HEK293 (cell line): ENCODE results near the gene DNMT3A.

Source experiments
- CTCF ChIA-PET: fragments of 350-600 bp; formaldehyde crosslinking; extraction: SDS; loops from one replicate; lab custom pipeline; 2021; ENCODE audit warnings: antibody characterized with exemption; lab: Yijun Ruan, JAX
- POLR2A ChIA-PET: fragments of 300-600 bp; formaldehyde crosslinking; extraction: SDS; loops from one replicate; lab custom pipeline; 2020; ENCODE audit warnings: antibody characterized with exemption, inconsistent platforms; lab: Yijun Ruan, JAX
- H3K27ac ChIP-seq: fragments of 200-500 bp; sonication (Bioruptor generic); 2 replicates; pipeline ENCODE4 v1.5.1; 2014; ENCODE audit warnings: low read depth, low read length, control low read depth, inconsistent platforms; ENCODE audit errors: extremely low read depth
- H3K36me3 ChIP-seq, 2 experiments: fragments of 200-500 bp in 1 of 2; sonication (Bioruptor generic) in 1 of 2; 1 replicate in 1 of 2; 2 replicates in 1 of 2; pipeline ENCODE4 v1.5.1; 2014 to 2017; ENCODE audit warnings: inconsistent platforms in 2 of 2, low read length in 2 of 2; ENCODE audit not compliant: control insufficient read depth in 2 of 2, insufficient read depth in 1 of 2
- H3K4me1 ChIP-seq: fragments of 200-500 bp; sonication (Bioruptor generic); 2 replicates; pipeline ENCODE4 v1.5.1; 2014; ENCODE audit warnings: mild to moderate bottlenecking, low read length, inconsistent platforms; ENCODE audit not compliant: control insufficient read depth, insufficient read depth
- H3K4me3 ChIP-seq: 2 replicates; pipeline ENCODE4 v1.5.1; 2011; ENCODE audit warnings: low read depth, mild to moderate bottlenecking, control low read depth, low read length, moderate library complexity
- H3K9me3 ChIP-seq: fragments of 200-500 bp; sonication (Bioruptor generic); 2 replicates; pipeline ENCODE4 v1.5.1; 2014; ENCODE audit warnings: low read depth, low read length, inconsistent platforms; ENCODE audit not compliant: control insufficient read depth, insufficient read depth
- MZF1 ChIP-seq: fragments of 450-650 bp; formaldehyde crosslinking; IDR thresholded peaks from 2 replicates; pipeline ENCODE4 v1.5.1; 2017; ENCODE audit warnings: missing biosample characterization, missing genetic modification characterization, borderline replicate concordance
- SALL2 ChIP-seq: fragments of 450-650 bp; formaldehyde crosslinking; IDR thresholded peaks from 2 replicates; pipeline ENCODE4 v1.5.0; 2017; ENCODE audit warnings: missing biosample characterization, mild to moderate bottlenecking, missing genetic modification characterization, borderline replicate concordance
- SCRT2 ChIP-seq: fragments of 450-650 bp; formaldehyde crosslinking; IDR thresholded peaks from 2 replicates; pipeline ENCODE4 v1.5.1; 2016; ENCODE audit warnings: missing biosample characterization, missing genetic modification characterization
- SETDB1 ChIP-seq: IDR thresholded peaks from one replicate; pipeline ENCODE4 v1.6.1; 2017; ENCODE audit warnings: mild to moderate bottlenecking, low read length, moderate library complexity, mixed read lengths; ENCODE audit not compliant: insufficient read length
- TCF7L2 ChIP-seq: IDR thresholded peaks from 2 replicates; pipeline ENCODE4 v1.6.1; 2011; ENCODE audit warnings: low read depth, mild to moderate bottlenecking, inconsistent platforms, low read length, moderate library complexity, borderline replicate concordance
- ZNF169 ChIP-seq: fragments of 450-650 bp; formaldehyde crosslinking; IDR thresholded peaks from 2 replicates; pipeline ENCODE4 v1.5.1; 2016; ENCODE audit warnings: missing biosample characterization, missing genetic modification characterization
- ZNF266 ChIP-seq: fragments of 450-650 bp; formaldehyde crosslinking; IDR thresholded peaks from 2 replicates; pipeline ENCODE4 v1.5.1; 2016; ENCODE audit warnings: missing biosample characterization, missing genetic modification characterization, low read depth
- ZNF302 ChIP-seq: fragments of 450-650 bp; formaldehyde crosslinking; IDR thresholded peaks from 2 replicates; pipeline ENCODE4 v1.5.1; 2016; ENCODE audit warnings: missing biosample characterization, missing genetic modification characterization, low read depth
- ZNF335 ChIP-seq: fragments of 450-650 bp; formaldehyde crosslinking; conservative IDR thresholded peaks from 2 replicates; pipeline ENCODE4 v1.5.1; 2016; ENCODE audit warnings: missing biosample characterization, missing genetic modification characterization
- ZNF558 ChIP-seq: fragments of 450-650 bp; formaldehyde crosslinking; IDR thresholded peaks from 2 replicates; pipeline ENCODE4 v1.5.1; 2016; ENCODE audit warnings: missing biosample characterization, missing genetic modification characterization
- ZNF610 ChIP-seq: fragments of 450-650 bp; formaldehyde crosslinking; IDR thresholded peaks from 2 replicates; pipeline ENCODE4 v1.5.1; 2016; ENCODE audit warnings: missing biosample characterization, missing genetic modification characterization, borderline replicate concordance
- TF ChIP-seq, protein P1 (sequence below): fragments of 450-650 bp; formaldehyde crosslinking; IDR thresholded peaks from 2 replicates; pipeline ENCODE4 v1.5.1; 2016; ENCODE audit warnings: missing biosample characterization, missing genetic modification characterization
- TF ChIP-seq, protein P2 (sequence below): fragments of 450-650 bp; formaldehyde crosslinking; IDR thresholded peaks from 2 replicates; pipeline ENCODE4 v1.5.1; 2016; ENCODE audit warnings: missing biosample characterization, missing genetic modification characterization, borderline replicate concordance
- TF ChIP-seq, protein P3 (sequence below): fragments of 450-650 bp; formaldehyde crosslinking; IDR thresholded peaks from 2 replicates; pipeline ENCODE4 v1.5.1; 2016; ENCODE audit warnings: missing biosample characterization, missing genetic modification characterization
- TF ChIP-seq, protein P4 (sequence below): fragments of 450-650 bp; formaldehyde crosslinking; conservative IDR thresholded peaks from 2 replicates; pipeline ENCODE4 v1.5.1; 2016; ENCODE audit warnings: low read depth, missing biosample characterization, missing genetic modification characterization
- TF ChIP-seq, protein P5 (sequence below): fragments of 450-650 bp; IDR thresholded peaks from 2 replicates; pipeline ENCODE4 v1.5.1; 2018; ENCODE audit warnings: missing biosample characterization, mild to moderate bottlenecking, missing genetic modification characterization

Gene DNMT3A

DNA sequence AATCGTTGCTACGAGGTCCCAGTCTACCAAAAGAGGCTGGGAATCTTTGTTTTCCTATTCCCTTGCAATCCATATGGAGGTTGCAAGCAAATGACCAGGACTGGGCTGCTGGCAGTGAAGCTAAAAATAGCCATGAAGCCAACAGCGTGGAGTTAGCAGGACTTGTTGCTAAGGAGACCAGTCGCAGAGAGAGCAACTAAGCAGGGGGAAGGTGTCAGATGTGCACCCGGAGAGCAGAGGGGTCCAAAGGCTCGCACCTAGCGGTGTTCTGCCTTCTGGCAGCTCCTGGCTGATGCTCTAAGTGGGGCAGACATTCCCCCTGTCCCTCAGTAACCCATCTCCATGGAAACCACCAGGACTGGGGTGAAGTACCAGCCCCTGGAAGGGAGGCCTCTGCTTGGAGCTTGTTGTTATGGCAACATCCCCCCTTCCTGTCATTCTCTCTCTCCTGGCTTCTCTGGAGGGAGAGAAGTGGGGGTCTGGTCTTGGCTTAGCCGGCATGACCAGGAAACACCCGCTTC is 84.6 kb downstream of the DNMT3A start:
- Histone ChIP-seq H3K36me3 (peaks cover 0 to 41% of the 10 kb centered on the region in 2 experiments; a peak in 2 of 3 replicates), H3K9me3 (no peaks in the 10 kb centered on the region), H3K4me1 (0 out of 2 replicates have a peak, but pooled peaks cover 2% of the 10 kb centered on the region), H3K4me3 (no peak overlapping the region), H3K27ac (no peak overlapping the region)
- POLR2A ChIA-PET, result no interaction called here
- TF ChIP-seq SCRT2, result 0 out of 2 replicates have a peak, but pooled peaks have one; percentile 50
- no peak for TF ChIP-seq ZNF610 (tag by site-specific recombination)
- TF ChIP-seq, protein P1, sequence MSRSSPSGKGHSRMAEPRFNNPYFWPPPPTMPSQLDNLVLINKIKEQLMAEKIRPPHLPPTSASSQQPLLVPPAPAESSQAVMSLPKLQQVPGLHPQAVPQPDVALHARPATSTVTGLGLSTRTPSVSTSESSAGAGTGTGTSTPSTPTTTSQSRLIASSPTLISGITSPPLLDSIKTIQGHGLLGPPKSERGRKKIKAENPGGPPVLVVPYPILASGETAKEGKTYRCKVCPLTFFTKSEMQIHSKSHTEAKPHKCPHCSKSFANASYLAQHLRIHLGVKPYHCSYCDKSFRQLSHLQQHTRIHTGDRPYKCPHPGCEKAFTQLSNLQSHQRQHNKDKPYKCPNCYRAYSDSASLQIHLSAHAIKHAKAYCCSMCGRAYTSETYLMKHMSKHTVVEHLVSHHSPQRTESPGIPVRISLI (tag by site-specific recombination), result no peak
- CTCF ChIA-PET, result interaction anchor here (0.6 kb wide), 2 partner anchors 23 to 1297 kb away, joined by 3 to 4 read pairs; no protein-coding TSS in a partner anchor

DNA sequence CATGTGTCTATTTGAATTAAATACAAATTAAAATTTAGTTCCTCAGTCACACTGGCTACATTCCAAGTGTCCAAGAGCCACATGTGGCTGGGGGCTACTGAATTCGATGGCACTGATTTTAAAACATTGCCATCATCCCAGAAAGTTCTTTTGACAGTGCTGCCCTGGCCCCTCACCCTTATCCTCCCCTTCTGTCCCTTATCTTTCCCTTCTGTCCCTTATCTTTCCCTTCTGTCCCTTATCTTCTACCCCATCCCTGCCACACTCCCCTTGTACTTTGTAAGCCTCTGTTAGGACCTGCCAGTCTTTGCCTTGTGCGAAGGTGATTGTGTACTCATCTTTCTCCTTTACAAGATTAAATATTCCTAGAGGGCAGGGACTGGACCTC is 85.2 kb downstream of the DNMT3A start:
- H3K4me1 ChIP-seq, result 0 out of 2 replicates have a peak, but pooled peaks cover 2% of the 10 kb centered on the region
- ChIA-PET CTCF (interaction anchor here (0.6 kb wide), 2 partner anchors 22 to 1298 kb away, joined by 3 to 4 read pairs; no protein-coding TSS in a partner anchor), POLR2A (no interaction called here)
- peaks cover 0 to 41% of the 10 kb centered on the region in 2 experiments; a peak in 2 of 3 replicates for H3K36me3 ChIP-seq
- TF ChIP-seq TCF7L2 (no peak), ZNF266 (no peak), SALL2 (no peak), ZNF558 (tag by site-specific recombination) (no peak), SETDB1 (no peak), ZNF335 (no peak), ZNF302 (no peak), ZNF169 (tag by site-specific recombination) (no peak), MZF1 (tag by site-specific recombination) (no peak)
- TF ChIP-seq, protein P2, sequence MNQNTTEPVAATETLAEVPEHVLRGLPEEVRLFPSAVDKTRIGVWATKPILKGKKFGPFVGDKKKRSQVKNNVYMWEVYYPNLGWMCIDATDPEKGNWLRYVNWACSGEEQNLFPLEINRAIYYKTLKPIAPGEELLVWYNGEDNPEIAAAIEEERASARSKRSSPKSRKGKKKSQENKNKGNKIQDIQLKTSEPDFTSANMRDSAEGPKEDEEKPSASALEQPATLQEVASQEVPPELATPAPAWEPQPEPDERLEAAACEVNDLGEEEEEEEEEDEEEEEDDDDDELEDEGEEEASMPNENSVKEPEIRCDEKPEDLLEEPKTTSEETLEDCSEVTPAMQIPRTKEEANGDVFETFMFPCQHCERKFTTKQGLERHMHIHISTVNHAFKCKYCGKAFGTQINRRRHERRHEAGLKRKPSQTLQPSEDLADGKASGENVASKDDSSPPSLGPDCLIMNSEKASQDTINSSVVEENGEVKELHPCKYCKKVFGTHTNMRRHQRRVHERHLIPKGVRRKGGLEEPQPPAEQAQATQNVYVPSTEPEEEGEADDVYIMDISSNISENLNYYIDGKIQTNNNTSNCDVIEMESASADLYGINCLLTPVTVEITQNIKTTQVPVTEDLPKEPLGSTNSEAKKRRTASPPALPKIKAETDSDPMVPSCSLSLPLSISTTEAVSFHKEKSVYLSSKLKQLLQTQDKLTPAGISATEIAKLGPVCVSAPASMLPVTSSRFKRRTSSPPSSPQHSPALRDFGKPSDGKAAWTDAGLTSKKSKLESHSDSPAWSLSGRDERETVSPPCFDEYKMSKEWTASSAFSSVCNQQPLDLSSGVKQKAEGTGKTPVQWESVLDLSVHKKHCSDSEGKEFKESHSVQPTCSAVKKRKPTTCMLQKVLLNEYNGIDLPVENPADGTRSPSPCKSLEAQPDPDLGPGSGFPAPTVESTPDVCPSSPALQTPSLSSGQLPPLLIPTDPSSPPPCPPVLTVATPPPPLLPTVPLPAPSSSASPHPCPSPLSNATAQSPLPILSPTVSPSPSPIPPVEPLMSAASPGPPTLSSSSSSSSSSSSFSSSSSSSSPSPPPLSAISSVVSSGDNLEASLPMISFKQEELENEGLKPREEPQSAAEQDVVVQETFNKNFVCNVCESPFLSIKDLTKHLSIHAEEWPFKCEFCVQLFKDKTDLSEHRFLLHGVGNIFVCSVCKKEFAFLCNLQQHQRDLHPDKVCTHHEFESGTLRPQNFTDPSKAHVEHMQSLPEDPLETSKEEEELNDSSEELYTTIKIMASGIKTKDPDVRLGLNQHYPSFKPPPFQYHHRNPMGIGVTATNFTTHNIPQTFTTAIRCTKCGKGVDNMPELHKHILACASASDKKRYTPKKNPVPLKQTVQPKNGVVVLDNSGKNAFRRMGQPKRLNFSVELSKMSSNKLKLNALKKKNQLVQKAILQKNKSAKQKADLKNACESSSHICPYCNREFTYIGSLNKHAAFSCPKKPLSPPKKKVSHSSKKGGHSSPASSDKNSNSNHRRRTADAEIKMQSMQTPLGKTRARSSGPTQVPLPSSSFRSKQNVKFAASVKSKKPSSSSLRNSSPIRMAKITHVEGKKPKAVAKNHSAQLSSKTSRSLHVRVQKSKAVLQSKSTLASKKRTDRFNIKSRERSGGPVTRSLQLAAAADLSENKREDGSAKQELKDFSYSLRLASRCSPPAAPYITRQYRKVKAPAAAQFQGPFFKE (tag by site-specific recombination), result no peak
- TF ChIP-seq, protein P3, sequence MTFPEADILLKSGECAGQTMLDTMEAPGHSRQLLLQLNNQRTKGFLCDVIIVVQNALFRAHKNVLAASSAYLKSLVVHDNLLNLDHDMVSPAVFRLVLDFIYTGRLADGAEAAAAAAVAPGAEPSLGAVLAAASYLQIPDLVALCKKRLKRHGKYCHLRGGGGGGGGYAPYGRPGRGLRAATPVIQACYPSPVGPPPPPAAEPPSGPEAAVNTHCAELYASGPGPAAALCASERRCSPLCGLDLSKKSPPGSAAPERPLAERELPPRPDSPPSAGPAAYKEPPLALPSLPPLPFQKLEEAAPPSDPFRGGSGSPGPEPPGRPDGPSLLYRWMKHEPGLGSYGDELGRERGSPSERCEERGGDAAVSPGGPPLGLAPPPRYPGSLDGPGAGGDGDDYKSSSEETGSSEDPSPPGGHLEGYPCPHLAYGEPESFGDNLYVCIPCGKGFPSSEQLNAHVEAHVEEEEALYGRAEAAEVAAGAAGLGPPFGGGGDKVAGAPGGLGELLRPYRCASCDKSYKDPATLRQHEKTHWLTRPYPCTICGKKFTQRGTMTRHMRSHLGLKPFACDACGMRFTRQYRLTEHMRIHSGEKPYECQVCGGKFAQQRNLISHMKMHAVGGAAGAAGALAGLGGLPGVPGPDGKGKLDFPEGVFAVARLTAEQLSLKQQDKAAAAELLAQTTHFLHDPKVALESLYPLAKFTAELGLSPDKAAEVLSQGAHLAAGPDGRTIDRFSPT (tag by site-specific recombination), result no peak
- TF ChIP-seq, protein P4, sequence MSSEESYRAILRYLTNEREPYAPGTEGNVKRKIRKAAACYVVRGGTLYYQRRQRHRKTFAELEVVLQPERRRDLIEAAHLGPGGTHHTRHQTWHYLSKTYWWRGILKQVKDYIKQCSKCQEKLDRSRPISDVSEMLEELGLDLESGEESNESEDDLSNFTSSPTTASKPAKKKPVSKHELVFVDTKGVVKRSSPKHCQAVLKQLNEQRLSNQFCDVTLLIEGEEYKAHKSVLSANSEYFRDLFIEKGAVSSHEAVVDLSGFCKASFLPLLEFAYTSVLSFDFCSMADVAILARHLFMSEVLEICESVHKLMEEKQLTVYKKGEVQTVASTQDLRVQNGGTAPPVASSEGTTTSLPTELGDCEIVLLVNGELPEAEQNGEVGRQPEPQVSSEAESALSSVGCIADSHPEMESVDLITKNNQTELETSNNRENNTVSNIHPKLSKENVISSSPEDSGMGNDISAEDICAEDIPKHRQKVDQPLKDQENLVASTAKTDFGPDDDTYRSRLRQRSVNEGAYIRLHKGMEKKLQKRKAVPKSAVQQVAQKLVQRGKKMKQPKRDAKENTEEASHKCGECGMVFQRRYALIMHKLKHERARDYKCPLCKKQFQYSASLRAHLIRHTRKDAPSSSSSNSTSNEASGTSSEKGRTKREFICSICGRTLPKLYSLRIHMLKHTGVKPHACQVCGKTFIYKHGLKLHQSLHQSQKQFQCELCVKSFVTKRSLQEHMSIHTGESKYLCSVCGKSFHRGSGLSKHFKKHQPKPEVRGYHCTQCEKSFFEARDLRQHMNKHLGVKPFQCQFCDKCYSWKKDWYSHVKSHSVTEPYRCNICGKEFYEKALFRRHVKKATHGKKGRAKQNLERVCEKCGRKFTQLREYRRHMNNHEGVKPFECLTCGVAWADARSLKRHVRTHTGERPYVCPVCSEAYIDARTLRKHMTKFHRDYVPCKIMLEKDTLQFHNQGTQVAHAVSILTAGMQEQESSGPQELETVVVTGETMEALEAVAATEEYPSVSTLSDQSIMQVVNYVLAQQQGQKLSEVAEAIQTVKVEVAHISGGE (tag by site-specific recombination), result no peak
- TF ChIP-seq, protein P1 (tag by site-specific recombination), result no peak
- TF ChIP-seq, protein P5, sequence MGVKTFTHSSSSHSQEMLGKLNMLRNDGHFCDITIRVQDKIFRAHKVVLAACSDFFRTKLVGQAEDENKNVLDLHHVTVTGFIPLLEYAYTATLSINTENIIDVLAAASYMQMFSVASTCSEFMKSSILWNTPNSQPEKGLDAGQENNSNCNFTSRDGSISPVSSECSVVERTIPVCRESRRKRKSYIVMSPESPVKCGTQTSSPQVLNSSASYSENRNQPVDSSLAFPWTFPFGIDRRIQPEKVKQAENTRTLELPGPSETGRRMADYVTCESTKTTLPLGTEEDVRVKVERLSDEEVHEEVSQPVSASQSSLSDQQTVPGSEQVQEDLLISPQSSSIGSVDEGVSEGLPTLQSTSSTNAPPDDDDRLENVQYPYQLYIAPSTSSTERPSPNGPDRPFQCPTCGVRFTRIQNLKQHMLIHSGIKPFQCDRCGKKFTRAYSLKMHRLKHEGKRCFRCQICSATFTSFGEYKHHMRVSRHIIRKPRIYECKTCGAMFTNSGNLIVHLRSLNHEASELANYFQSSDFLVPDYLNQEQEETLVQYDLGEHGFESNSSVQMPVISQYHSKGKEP (tag by site-specific recombination), result no peak
- no peak overlapping the region for H3K4me3 ChIP-seq
- no peaks in the 10 kb centered on the region for H3K9me3 ChIP-seq
- no peak overlapping the region for H3K27ac ChIP-seq
